ENCODE data around the gene NKD1. TPM values are rescaled to one million over a fixed set of nuclear protein-coding genes. Genes with fewer than 3 reads are reported as not detected.

The NKD1 gene
- total and polyA plus RNA-seq, 2 experiments from 2014 or later = 0.86 to 1.4 TPM

DNA sequence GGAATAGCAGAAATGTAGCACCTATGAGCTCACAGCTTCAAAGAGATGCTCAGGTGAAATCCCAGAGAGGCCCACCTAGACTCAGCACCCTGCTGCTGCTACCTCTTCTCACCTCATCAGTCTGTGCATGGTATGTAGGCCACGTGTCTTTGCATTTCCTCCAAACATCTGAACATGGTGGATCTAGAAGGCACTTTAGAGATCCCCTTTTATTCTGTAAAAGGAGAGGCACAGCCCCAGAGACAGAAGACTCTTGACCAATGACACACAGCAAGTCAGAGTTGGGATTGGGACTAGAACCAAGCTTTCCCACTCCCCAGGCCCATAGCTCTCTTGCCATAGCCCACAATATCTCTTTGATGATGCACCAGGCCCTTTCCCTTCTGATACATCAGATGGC lies 19.4 kb upstream of the NKD1 start:
- TF ChIP-seq, protein P1, sequence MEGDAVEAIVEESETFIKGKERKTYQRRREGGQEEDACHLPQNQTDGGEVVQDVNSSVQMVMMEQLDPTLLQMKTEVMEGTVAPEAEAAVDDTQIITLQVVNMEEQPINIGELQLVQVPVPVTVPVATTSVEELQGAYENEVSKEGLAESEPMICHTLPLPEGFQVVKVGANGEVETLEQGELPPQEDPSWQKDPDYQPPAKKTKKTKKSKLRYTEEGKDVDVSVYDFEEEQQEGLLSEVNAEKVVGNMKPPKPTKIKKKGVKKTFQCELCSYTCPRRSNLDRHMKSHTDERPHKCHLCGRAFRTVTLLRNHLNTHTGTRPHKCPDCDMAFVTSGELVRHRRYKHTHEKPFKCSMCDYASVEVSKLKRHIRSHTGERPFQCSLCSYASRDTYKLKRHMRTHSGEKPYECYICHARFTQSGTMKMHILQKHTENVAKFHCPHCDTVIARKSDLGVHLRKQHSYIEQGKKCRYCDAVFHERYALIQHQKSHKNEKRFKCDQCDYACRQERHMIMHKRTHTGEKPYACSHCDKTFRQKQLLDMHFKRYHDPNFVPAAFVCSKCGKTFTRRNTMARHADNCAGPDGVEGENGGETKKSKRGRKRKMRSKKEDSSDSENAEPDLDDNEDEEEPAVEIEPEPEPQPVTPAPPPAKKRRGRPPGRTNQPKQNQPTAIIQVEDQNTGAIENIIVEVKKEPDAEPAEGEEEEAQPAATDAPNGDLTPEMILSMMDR (IDR thresholded peaks at IDR 0.05; ENCODE audit: low read depth, low read length) = no peak
- no peak overlapping the region for H3K4me3 ChIP-seq
- no peaks in the 10 kb centered on the region for H3K36me3 ChIP-seq
- no peaks in the 10 kb centered on the region for H3K9me3 ChIP-seq (ENCODE audit: low read depth)
- no peak for DNase-seq (ENCODE audit: low read depth in 1 of 2, low spot score in 1 of 2)
- H3K27ac ChIP-seq = no peak overlapping the region
- H3K4me1 ChIP-seq (ENCODE audit: low read depth) = no peaks in the 10 kb centered on the region
- H3K27me3 ChIP-seq = peaks cover 29% of the 10 kb centered on the region

DNA sequence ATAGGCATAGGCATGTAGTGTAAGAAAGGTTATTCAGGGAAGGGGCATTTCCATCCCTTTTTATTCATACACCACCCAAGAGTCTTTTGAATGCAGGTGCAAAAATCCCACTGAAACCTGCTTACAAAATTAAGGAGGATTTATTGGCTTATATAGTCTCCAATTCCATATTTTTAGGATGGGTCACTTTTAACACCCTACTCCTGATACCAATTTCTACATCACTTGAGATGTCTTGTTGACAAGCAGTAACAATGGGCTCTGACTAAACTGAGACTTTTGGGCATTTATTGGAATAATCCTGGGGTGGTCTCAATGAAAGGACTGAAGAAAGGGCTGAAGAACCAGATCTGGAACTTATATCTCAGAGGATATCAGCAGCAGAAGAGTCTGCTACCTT lies 18.9 kb upstream of the NKD1 start:
- H3K27ac ChIP-seq = no peak overlapping the region
- no peaks in the 10 kb centered on the region for H3K36me3 ChIP-seq
- no peak overlapping the region for H3K4me3 ChIP-seq
- no peaks in the 10 kb centered on the region for H3K4me1 ChIP-seq (ENCODE audit: low read depth)
- TF ChIP-seq, protein P1 (IDR thresholded peaks at IDR 0.05; ENCODE audit: low read depth, low read length) = no peak
- peaks cover 33% of the 10 kb centered on the region for H3K27me3 ChIP-seq
- no peaks in the 10 kb centered on the region for H3K9me3 ChIP-seq (ENCODE audit: low read depth)
- DNase-seq (ENCODE audit: low read depth in 1 of 2, low spot score in 1 of 2) = no peak

DNA sequence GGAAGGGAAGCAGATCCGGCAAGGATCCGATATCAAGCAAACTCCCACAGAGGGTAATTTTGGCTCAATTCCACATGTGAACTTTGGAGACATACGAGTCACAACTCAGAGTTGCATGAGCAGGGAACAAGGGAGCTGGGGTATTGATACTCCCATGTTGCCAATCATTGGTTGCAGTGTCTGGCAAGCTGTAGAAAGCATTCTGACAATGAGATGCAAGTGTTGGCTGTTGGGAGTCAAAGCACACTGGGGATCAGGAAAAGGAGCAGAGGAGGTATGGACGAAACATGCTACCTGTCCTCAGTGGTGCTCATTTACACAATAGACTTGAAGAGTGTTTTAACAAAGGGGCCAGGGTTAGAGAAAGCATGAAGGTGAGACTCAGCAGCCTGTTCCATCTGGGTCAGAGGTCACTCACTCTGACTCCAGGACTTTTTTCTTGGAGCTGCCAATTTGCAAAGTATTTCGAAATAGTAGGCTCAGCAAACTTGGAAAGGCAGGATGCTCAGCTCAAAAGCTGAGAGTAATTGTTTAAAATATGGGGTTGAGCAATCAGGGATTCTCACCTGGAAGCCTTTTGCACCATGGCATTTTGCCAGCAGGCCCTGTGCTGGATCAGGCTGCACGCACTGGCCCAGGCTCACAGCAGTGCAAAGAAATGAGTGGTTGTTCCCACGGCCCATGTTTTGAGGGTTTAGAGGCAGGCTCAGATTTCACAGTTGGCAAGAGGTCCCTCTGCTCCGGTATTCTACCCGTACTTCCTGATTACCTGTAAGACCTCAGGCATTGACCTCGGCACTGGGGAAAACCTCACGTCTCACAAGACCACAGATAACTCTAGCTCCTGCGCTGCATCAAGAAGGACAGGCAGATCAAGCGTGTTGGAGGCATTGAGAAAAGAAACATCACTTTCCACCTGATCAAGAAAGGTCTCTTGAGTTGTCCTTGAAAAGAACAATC lies 17.6 kb upstream of the NKD1 start:
- H3K27ac ChIP-seq = no peak overlapping the region
- no peak for DNase-seq (ENCODE audit: low read depth in 1 of 2, low spot score in 1 of 2)
- peaks cover 33% of the 10 kb centered on the region for H3K27me3 ChIP-seq
- no peaks in the 10 kb centered on the region for H3K9me3 ChIP-seq (ENCODE audit: low read depth)
- TF ChIP-seq, protein P1 (IDR thresholded peaks at IDR 0.05; ENCODE audit: low read depth, low read length) = no peak
- H3K36me3 ChIP-seq = no peaks in the 10 kb centered on the region
- H3K4me3 ChIP-seq = no peak overlapping the region
- H3K4me1 ChIP-seq (ENCODE audit: low read depth) = no peaks in the 10 kb centered on the region

DNA sequence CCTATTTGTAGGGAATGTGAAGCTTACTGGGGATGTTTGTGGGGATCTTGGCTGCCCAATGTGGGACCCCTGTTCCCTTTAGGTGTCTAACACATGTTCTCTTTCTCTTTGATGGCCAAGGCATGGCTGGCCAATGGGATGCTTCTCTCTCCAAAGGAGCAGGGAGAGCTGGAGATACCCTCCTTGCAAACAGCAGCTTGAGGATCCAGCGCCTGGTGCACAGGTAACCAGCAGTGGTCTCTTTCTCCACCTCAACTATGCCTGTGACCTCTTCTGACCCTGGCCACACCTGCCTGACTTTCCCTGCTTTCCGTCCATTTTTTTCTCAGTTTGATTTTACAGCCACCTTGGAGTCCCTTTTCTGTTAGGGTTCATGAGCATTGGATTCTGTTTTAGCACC lies 16.8 kb upstream of the NKD1 start:
- Histone ChIP-seq H3K36me3 (no peaks in the 10 kb centered on the region), H3K4me3 (no peak overlapping the region), H3K27me3 (peaks cover 26% of the 10 kb centered on the region), H3K9me3 (ENCODE audit: low read depth) (no peaks in the 10 kb centered on the region), H3K4me1 (ENCODE audit: low read depth) (no peaks in the 10 kb centered on the region), H3K27ac (no peak overlapping the region)
- TF ChIP-seq, protein P1 (IDR thresholded peaks at IDR 0.05; ENCODE audit: low read depth, low read length) = no peak
- DNase-seq (ENCODE audit: low read depth in 1 of 2, low spot score in 1 of 2) = no peak

DNA sequence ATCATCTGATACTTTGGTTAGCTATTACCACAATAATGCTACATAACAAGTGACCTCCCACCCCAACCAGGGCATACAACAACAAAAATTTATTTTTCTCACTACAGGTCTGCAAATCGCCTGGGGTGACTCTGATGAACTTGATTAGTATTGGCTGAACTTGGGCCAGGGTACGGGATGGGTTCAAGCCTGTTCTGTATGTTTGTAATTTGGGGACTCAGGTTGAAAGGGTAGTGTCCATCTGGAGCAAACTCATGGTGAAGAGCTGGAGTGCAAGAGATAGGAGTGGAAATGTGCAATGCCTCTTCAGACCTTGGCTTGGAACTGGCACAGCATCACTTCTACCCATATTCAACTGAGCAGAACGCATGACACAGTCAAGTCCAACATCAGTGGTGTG lies 16.3 kb upstream of the NKD1 start:
- no peak for DNase-seq (ENCODE audit: low read depth in 1 of 2, low spot score in 1 of 2)
- TF ChIP-seq, protein P1 (IDR thresholded peaks at IDR 0.05; ENCODE audit: low read depth, low read length) = no peak
- no peaks in the 10 kb centered on the region for H3K36me3 ChIP-seq

More for the DNA sequence above, 16.3 kb upstream of the NKD1 start:
- Histone ChIP-seq H3K9me3 (ENCODE audit: low read depth) (no peaks in the 10 kb centered on the region), H3K4me1 (ENCODE audit: low read depth) (no peaks in the 10 kb centered on the region), H3K27me3 (peaks cover 21% of the 10 kb centered on the region), H3K4me3 (no peak overlapping the region), H3K27ac (no peak overlapping the region)
